ENCODE results near the gene APOO.

DNA sequence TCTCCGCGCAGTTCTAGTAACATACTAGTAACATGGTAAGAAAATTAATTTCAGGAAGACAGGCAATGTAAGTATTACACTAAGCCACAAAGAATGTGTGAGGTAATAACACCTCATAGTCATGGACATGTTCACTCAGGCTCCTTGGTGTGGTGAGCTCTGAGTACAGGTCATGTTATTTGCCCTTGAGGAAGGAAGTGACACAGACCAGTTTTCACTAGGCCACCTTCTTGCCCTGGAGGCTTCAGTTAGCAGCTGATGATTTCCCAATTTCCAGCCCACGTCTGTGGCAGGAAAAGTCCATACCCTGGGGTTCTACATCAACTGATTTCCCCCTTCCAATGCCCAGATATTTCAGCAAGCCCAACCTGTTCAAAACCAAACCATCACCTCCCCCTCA, 6.7 kb downstream of the APOO start:
- TF ChIP-seq CREB1 (IDR thresholded peaks at IDR 0.05; ENCODE audit: low read depth), result no peak
- TF ChIP-seq, protein P1, sequence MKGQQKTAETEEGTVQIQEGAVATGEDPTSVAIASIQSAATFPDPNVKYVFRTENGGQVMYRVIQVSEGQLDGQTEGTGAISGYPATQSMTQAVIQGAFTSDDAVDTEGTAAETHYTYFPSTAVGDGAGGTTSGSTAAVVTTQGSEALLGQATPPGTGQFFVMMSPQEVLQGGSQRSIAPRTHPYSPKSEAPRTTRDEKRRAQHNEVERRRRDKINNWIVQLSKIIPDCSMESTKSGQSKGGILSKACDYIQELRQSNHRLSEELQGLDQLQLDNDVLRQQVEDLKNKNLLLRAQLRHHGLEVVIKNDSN (IDR thresholded peaks at IDR 0.05), result no peak
- no peak for TF ChIP-seq RAD21 (IDR thresholded peaks at IDR 0.05; ENCODE audit: low read depth)
- TF ChIP-seq TAF1 (IDR thresholded peaks at IDR 0.05; ENCODE audit: low read depth), result no peak
- TF ChIP-seq TEAD4 (IDR thresholded peaks at IDR 0.05), result no peak
- TF ChIP-seq, protein P2, sequence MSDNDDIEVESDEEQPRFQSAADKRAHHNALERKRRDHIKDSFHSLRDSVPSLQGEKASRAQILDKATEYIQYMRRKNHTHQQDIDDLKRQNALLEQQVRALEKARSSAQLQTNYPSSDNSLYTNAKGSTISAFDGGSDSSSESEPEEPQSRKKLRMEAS (IDR thresholded peaks at IDR 0.05), result no peak
- TF ChIP-seq EGR1 (IDR thresholded peaks at IDR 0.05), result no peak
- TF ChIP-seq FOXM1 (IDR thresholded peaks at IDR 0.05; ENCODE audit: borderline replicate concordance, low read depth), result no peak
- no peak for TF ChIP-seq EP300 (IDR thresholded peaks at IDR 0.05; ENCODE audit: borderline replicate concordance)
- no peak for TF ChIP-seq CEBPB (IDR thresholded peaks at IDR 0.05)
- TF ChIP-seq YY1 (IDR thresholded peaks at IDR 0.05; ENCODE audit: low read depth), result no peak
- TF ChIP-seq, protein P3, sequence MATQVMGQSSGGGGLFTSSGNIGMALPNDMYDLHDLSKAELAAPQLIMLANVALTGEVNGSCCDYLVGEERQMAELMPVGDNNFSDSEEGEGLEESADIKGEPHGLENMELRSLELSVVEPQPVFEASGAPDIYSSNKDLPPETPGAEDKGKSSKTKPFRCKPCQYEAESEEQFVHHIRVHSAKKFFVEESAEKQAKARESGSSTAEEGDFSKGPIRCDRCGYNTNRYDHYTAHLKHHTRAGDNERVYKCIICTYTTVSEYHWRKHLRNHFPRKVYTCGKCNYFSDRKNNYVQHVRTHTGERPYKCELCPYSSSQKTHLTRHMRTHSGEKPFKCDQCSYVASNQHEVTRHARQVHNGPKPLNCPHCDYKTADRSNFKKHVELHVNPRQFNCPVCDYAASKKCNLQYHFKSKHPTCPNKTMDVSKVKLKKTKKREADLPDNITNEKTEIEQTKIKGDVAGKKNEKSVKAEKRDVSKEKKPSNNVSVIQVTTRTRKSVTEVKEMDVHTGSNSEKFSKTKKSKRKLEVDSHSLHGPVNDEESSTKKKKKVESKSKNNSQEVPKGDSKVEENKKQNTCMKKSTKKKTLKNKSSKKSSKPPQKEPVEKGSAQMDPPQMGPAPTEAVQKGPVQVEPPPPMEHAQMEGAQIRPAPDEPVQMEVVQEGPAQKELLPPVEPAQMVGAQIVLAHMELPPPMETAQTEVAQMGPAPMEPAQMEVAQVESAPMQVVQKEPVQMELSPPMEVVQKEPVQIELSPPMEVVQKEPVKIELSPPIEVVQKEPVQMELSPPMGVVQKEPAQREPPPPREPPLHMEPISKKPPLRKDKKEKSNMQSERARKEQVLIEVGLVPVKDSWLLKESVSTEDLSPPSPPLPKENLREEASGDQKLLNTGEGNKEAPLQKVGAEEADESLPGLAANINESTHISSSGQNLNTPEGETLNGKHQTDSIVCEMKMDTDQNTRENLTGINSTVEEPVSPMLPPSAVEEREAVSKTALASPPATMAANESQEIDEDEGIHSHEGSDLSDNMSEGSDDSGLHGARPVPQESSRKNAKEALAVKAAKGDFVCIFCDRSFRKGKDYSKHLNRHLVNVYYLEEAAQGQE (IDR thresholded peaks at IDR 0.05; ENCODE audit: low read depth), result no peak
- TF ChIP-seq TCF12 (IDR thresholded peaks at IDR 0.05; ENCODE audit: low read depth), result no peak
- no peak for TF ChIP-seq NFIC (IDR thresholded peaks at IDR 0.05)
